ENCODE results near the gene RAB3GAP1. TPM values are rescaled to one million over a fixed set of nuclear protein-coding genes. Genes with fewer than 3 reads are reported as not detected.

Gene RAB3GAP1
- 10 to 100 TPM; 29.6 to 30.7 TPM for total RNA-seq

GRCh38 chr2:135052042-135052876 lies at the start of gene RAB3GAP1:
TSS of gene RAB3GAP1 (plus strand) at chr2:135052292. CDS start at chr2:135052308, 16 bp downstream.
- Mint-ChIP-seq H3K36me3 (peaks cover 17% of the 10 kb centered on the region), H3K4me1 (ENCODE audit: low read depth) (peaks cover 39% of the 10 kb centered on the region), H3K9me3 (no peaks in the 10 kb centered on the region), H3K4me3 (peak within 1 kb of the TSS; percentile 98), H3K27me3 (no peaks in the 10 kb centered on the region), H3K27ac (peak within 1 kb of the TSS; percentile 100)
- CTCF ChIA-PET, result interaction anchor here (1.2 to 3.0 kb wide), 2 partner anchors 47 to 63 kb away, joined by 3 to 23 read pairs; no protein-coding TSS in a partner anchor
- POLR2A ChIA-PET, result interaction anchor here (0.7 to 1.5 kb wide), 6 partner anchors 15 to 610 kb away, joined by 3 to 7 read pairs (median 4); partner anchors contain the start of genes CCNT2, R3HDM1 and ZRANB3
- intact Hi-C loops (cut with micrococcal nuclease), result loop anchor here (1.0 to 10.0 kb wide), 14 partner anchors 35 to 1331 kb away; partner anchors contain the start of genes CCNT2 and UBXN4
- peak; percentile 97 for DNase-seq

GRCh38 chr2:135002836-135003235 lies 49.3 kb upstream of the RAB3GAP1 start:
- intact Hi-C loops (cut with micrococcal nuclease), result loop anchor here (10.0 kb wide), 1 partner anchor 242 kb away; no protein-coding TSS in a partner anchor
- CTCF ChIA-PET, result interaction anchor here (1.2 to 3.2 kb wide), 8 partner anchors 9 to 707 kb away, joined by 3 to 15 read pairs (median 6); no protein-coding TSS in a partner anchor

GRCh38 chr2:135004005-135004746 lies 47.9 kb upstream of the RAB3GAP1 start:
- Mint-ChIP-seq H3K27me3 (peaks cover 25% of the 10 kb centered on the region), H3K4me3 (no peak overlapping the region), H3K9me3 (no peaks in the 10 kb centered on the region), H3K27ac (no peak overlapping the region), H3K36me3 (no peaks in the 10 kb centered on the region), H3K4me1 (ENCODE audit: low read depth) (peaks cover 4% of the 10 kb centered on the region)
- peak; percentile 82 for DNase-seq
- intact Hi-C loops (cut with micrococcal nuclease), result loop anchor here (1.0 to 10.0 kb wide), 6 partner anchors 39 to 706 kb away; partner anchors contain the start of genes R3HDM1, RAB3GAP1 and ZRANB3
- POLR2A ChIA-PET, result interaction anchor here (0.6 kb wide), 1 partner anchor 556 kb away, joined by 3 read pairs; no protein-coding TSS in a partner anchor
- CTCF ChIA-PET, result interaction anchor here (0.6 to 3.5 kb wide), 45 partner anchors 9 to 1380 kb away, joined by 3 to 60 read pairs (median 4); partner anchors contain the start of genes MAP3K19, R3HDM1, RAB3GAP1 and ZRANB3

More at GRCh38 chr2:135002836-135003235, 49.3 kb upstream of the RAB3GAP1 start:
- no peaks in the 10 kb centered on the region for H3K36me3 Mint-ChIP-seq
- no peaks in the 10 kb centered on the region for H3K9me3 Mint-ChIP-seq
- POLR2A ChIA-PET, result no interaction called here
- peaks cover 4% of the 10 kb centered on the region for H3K4me1 Mint-ChIP-seq (ENCODE audit: low read depth)
- H3K4me3 Mint-ChIP-seq, result no peak overlapping the region
- DNase-seq, result no peak
- H3K27me3 Mint-ChIP-seq, result peaks cover 22% of the 10 kb centered on the region
- H3K27ac Mint-ChIP-seq, result no peak overlapping the region

- no peak for DNase-seq
- ChIA-PET POLR2A (no interaction called here), CTCF (interaction anchor here (1.0 to 3.5 kb wide), 8 partner anchors 9 to 792 kb away, joined by 3 to 60 read pairs (median 14); partner anchors contain the start of gene RAB3GAP1)
- peaks cover 17% of the 10 kb centered on the region for H3K4me1 Mint-ChIP-seq (ENCODE audit: low read depth)
- H3K27me3 Mint-ChIP-seq, result peaks cover 25% of the 10 kb centered on the region
- H3K4me3 Mint-ChIP-seq, result no peak overlapping the region
- intact Hi-C loops (cut with micrococcal nuclease), result loop anchor here (2.0 to 10.0 kb wide), 4 partner anchors 37 to 525 kb away; partner anchors contain the start of genes R3HDM1, RAB3GAP1 and ZRANB3
- no peak overlapping the region for H3K27ac Mint-ChIP-seq
- no peaks in the 10 kb centered on the region for H3K36me3 Mint-ChIP-seq
- H3K9me3 Mint-ChIP-seq, result no peaks in the 10 kb centered on the region
Observed at GRCh38 chr2:135005753-135006152, 46.3 kb upstream of the RAB3GAP1 start.

- intact Hi-C loops (cut with micrococcal nuclease), result loop anchor here (10.0 kb wide), 1 partner anchor 235 kb away; no protein-coding TSS in a partner anchor
- POLR2A ChIA-PET, result interaction anchor here (1.4 kb wide), 1 partner anchor 44 kb away, joined by 4 read pairs; no protein-coding TSS in a partner anchor
- Mint-ChIP-seq H3K36me3 (no peaks in the 10 kb centered on the region), H3K4me1 (ENCODE audit: low read depth) (peaks cover 17% of the 10 kb centered on the region), H3K27ac (no peak overlapping the region), H3K4me3 (no peak overlapping the region), H3K9me3 (no peaks in the 10 kb centered on the region), H3K27me3 (peaks cover 24% of the 10 kb centered on the region)
- no peak for DNase-seq
- CTCF ChIA-PET, result interaction anchor here (1.0 to 1.2 kb wide), 2 partner anchors 12 to 34 kb away, joined by 4 to 8 read pairs; no protein-coding TSS in a partner anchor
Observed at GRCh38 chr2:135009339-135009738, 42.8 kb upstream of the RAB3GAP1 start.

- Mint-ChIP-seq H3K4me1 (ENCODE audit: low read depth) (peaks cover 14% of the 10 kb centered on the region), H3K27me3 (peaks cover 16% of the 10 kb centered on the region), H3K4me3 (no peak overlapping the region), H3K36me3 (no peaks in the 10 kb centered on the region), H3K27ac (no peak overlapping the region), H3K9me3 (no peaks in the 10 kb centered on the region)
- ChIA-PET POLR2A (interaction anchor here (1.2 to 1.4 kb wide), 2 partner anchors 42 to 43 kb away, joined by 4 to 5 read pairs; partner anchors contain the start of gene RAB3GAP1), CTCF (interaction anchor here (1.0 to 1.7 kb wide), 5 partner anchors 9 to 699 kb away, joined by 3 to 8 read pairs (median 4); no protein-coding TSS in a partner anchor)
- intact Hi-C loops (cut with micrococcal nuclease), result loop anchor here (1.0 kb wide), 1 partner anchor 42 kb away; the partner anchor contains the start of gene RAB3GAP1
- no peak for DNase-seq
Observed at GRCh38 chr2:135010200-135010942, 41.7 kb upstream of the RAB3GAP1 start.

- Mint-ChIP-seq H3K4me3 (no peak overlapping the region), H3K27me3 (peaks cover 6% of the 10 kb centered on the region), H3K27ac (no peak overlapping the region), H3K4me1 (ENCODE audit: low read depth) (peaks cover 14% of the 10 kb centered on the region), H3K9me3 (peaks cover 5% of the 10 kb centered on the region), H3K36me3 (no peaks in the 10 kb centered on the region)
- no peak for DNase-seq
- ChIA-PET POLR2A (no interaction called here), CTCF (interaction anchor here (1.3 kb wide), 1 partner anchor 698 kb away, joined by 4 read pairs; no protein-coding TSS in a partner anchor)
- intact Hi-C loops (cut with micrococcal nuclease), result no loop called here
Observed at GRCh38 chr2:135011633-135012032, 40.5 kb upstream of the RAB3GAP1 start.

GRCh38 chr2:135021618-135022017 lies 30.5 kb upstream of the RAB3GAP1 start:
- no peaks in the 10 kb centered on the region for H3K27me3 Mint-ChIP-seq
- no peak overlapping the region for H3K4me3 Mint-ChIP-seq
- peaks cover 7% of the 10 kb centered on the region for H3K9me3 Mint-ChIP-seq
- peaks cover 2% of the 10 kb centered on the region for H3K36me3 Mint-ChIP-seq
- no peak for DNase-seq
- no peak overlapping the region for H3K27ac Mint-ChIP-seq
- ChIA-PET POLR2A (no interaction called here), CTCF (interaction anchor here (0.7 to 2.6 kb wide), 4 partner anchors 12 to 597 kb away, joined by 4 to 8 read pairs (median 7); no protein-coding TSS in a partner anchor)
- intact Hi-C loops (cut with micrococcal nuclease), result no loop called here
- H3K4me1 Mint-ChIP-seq (ENCODE audit: low read depth), result peaks cover 19% of the 10 kb centered on the region

- H3K27me3 Mint-ChIP-seq, result no peaks in the 10 kb centered on the region
- H3K4me3 Mint-ChIP-seq, result no peak overlapping the region
- H3K27ac Mint-ChIP-seq, result no peak overlapping the region
- POLR2A ChIA-PET, result no interaction called here
- peaks cover 2% of the 10 kb centered on the region for H3K36me3 Mint-ChIP-seq
- DNase-seq, result no peak
- intact Hi-C loops (cut with micrococcal nuclease), result no loop called here
- CTCF ChIA-PET, result interaction anchor here (1.9 to 2.6 kb wide), 2 partner anchors 13 to 20 kb away, joined by 8 read pairs; no protein-coding TSS in a partner anchor
- peaks cover 19% of the 10 kb centered on the region for H3K4me1 Mint-ChIP-seq (ENCODE audit: low read depth)
- H3K9me3 Mint-ChIP-seq, result peaks cover 7% of the 10 kb centered on the region
Observed at GRCh38 chr2:135022952-135023880, 28.9 kb upstream of the RAB3GAP1 start.

All from activated CD4-positive, alpha-beta memory T cell treated with anti-CD3 and anti-CD28 coated beads for 36 hours (primary cell).